Stimulated activated CD4-positive, alpha-beta T cell treated with anti-CD3 and anti-CD28 coated beads, TNF-alpha, amount 100 ng/mL, for 1 hour (primary cell): ENCODE measurements around the gene PTPRD.

Source experiments
- DNase-seq, 3 donors: peaks; one replicate each; pipeline ENCODE4 v3.0.0-alpha.2; 2020; ENCODE audit warnings: low read depth in 3 of 3, low spot score in 1 of 3

Gene PTPRD

DNA sequence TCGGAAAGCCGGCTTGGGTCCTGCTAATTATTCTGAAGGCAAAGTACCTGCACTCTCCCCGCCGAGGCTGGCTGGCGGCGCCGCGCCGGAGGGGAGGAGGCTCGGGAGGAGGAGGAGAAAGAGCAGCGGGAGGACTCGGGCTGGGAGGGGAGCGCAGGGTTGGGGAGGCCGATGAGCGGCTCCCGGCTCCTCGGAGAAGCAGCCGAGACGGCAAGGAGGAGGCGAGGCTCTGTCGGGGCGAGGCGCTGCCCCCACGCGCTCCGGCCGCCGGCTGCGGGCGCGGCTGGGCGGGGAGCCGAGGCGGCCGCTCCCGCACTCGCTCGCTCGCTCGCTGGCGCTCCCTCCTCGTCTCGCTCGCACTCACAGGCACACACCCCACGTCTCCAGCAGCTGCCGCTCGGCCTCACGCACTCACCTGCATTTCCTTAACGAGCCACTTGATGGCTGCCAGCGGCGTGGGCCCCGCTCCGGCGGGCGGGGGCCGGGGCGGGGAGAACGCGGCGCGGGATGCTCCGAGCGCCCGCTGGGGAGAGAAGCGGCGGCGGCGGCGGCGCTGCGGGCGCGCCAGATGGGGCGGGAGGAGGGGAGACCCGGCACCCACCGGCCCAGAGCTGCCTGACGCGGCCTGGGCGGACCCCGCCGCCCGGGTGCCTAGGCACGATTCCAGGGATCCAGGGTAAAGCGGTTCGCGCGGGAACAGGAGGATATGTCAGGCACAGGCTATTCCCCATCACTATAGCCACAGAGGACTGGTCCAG, at the start of gene PTPRD:
Gene PTPRD, minus strand, starts transcription at position 362 of the 758 bp plus-strand sequence.
- no peak for DNase-seq

GRCh38 chr9:10661994-10662393, 49.2 kb upstream of the PTPRD start:
- no peak for DNase-seq

DNA sequence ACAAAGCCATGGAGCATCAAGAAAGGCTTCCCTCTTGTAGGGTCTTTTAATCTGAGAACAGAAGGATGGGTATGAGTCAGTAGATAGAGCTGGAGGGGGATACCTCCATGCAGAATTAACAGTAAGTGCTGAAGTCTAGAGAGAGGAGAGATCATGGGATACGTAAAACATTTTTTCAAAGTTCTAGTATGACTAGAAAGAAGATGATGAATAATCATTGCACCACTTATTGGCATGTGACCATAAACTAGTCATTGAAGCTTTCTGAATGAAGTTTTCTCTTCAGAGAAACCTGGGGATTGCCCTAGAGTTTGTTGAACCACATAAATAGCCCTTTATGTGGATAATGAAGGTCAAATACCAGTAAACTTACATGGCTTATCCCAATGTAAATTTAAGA, 48.6 kb upstream of the PTPRD start:
- DNase-seq: no peak

GRCh38 chr9:10651012-10651411, 38.2 kb upstream of the PTPRD start:
- DNase-seq: no peak

DNA sequence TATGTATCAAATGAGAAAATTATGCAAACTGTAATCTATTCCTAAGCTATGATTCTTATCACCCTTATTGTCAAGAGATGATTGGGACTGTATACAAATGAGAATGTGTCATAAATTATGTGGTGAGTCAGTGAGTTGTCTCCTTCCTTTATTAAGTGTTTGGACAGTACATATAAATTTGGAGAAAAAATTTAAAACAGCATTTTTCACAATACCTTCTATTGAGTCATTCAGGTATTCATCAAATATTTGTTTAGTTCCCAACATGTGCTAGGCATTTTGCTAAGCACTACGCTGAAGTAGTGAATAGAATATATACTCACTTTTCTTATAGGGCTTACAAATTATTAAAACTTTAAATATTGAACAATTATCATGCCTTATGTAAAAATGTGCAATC, 36.3 kb upstream of the PTPRD start:
- no peak for DNase-seq

DNA sequence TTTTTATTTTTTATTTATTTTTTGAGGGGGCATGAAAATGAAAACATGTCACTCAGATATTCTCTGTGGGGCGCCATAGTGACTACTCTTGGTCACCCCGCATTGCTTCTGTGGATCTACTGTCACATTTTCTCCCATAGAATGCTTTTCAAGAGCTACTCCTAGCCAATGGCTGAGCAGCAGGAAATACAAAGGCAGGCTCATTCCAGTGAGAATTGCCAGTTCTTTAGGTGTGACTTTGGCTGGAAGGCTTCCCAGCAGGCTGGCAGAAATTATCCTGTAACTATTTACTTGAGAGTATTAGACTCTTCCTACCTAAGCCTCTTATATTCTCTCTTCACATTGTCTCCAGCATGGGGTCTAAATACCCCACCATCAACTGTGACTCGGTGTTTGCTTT, 21.0 kb upstream of the PTPRD start:
- no peak for DNase-seq

DNA sequence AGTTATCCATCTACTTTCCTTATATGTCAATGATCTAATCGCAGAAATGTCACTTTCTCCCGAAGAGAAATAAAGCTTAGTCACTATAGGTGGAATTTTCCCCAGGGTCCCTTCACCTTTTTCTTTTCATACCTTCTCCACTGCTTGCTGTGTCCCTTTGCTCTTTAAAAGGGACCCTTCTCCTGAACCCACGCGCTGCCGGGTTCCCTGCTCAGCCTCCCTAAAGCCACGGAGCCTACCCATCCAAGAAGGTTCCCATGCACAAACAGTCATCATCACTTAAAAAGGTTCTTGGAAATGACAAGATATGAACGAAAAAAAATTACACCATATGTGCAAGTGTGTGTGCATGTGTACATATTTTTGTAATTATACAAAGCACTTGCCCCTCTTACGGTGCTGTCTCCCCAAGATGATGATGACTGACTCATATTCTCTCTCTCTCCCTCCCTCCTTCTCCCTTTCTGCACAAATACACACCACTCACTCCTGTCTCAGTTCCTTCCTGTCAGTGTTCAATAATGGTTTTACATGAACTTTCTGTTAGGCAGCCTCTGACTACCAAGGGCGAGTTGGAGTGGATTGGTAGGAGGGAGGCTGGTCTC, 1.5 kb upstream of the PTPRD start:
- DNase-seq: no peak

- no peak for DNase-seq
Measured at GRCh38 chr9:10613419-10613818, 617 bp upstream of the PTPRD start.

GRCh38 chr9:10605388-10605787, 7.4 kb downstream of the PTPRD start:
- no peak for DNase-seq

DNA sequence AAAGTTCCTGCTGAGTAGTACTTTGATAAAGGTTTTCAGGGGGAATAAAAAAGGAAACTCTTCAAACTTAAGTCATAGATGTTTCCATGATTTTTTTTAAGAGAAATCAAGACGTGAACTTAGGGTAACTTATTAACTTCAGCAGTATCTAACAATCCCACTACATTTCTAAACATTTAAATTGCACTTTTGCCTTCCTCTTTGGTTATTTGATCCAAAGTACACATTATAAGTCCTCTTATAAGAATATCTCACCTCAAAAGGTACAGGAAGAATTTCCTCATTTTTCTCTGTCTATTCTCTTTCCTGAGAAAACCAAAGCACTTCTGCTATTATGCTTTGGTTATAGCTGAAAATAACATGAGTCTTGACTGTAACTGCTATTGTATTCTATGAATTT, 7.9 kb downstream of the PTPRD start:
- no peak for DNase-seq

DNA sequence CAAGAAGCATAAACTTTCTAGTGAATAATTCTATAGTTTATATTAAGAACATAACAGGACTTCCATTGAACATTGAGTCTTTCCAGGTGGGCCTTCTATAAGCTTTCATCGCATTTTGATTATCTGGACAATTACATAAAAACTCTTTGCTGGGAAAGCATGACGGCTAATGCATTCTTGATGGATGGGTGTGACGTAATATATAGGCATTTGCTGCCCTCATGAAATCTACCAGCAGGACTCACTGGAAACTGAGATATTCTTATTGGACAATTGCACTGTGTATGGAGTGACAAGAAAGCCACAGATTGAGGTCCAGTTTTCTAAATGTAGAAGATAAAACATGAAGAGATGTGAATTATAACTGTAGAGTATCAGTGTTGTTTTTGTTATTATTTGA, 15.0 kb downstream of the PTPRD start:
- DNase-seq: no peak

DNA sequence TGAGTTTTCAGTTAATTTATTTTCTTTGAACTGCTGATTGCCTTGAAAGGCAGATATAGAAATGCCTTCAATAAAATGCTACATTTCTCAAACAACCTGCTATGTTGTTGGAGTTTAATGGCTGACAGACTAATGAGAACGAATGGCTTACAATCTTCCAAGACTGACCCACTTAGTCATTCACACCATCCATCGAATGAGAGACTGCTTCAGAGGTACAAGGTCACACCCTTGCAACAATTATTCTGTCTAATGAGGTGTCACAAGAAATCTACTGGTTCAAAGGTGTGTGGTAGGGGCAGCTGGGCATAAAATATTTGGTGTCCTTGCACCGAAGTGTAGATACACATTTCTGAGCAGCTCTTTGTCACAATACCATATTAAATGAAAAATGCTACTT, 18.3 kb downstream of the PTPRD start:
- no peak for DNase-seq

- no peak for DNase-seq
Measured at GRCh38 chr9:10586407-10586806, 26.4 kb downstream of the PTPRD start.

DNA sequence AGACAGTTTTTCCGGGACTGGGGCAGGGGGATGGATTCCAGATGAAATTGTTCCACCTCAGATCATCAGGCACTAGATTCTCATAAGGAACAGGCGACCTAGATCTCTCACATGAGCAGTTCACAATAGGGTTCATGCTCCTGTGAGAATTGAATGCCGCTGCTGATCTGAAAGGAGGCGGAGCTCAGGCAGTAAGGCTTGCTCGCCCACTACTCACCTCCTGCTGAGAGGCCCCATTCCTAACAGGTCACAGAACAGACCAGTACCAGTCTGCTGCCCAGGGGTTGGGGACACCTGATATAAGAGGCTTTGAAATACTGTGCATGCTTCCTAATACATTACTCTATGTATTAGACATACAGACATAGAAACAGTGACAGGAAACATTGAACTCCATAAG, 41.1 kb downstream of the PTPRD start:
- no peak for DNase-seq

DNA sequence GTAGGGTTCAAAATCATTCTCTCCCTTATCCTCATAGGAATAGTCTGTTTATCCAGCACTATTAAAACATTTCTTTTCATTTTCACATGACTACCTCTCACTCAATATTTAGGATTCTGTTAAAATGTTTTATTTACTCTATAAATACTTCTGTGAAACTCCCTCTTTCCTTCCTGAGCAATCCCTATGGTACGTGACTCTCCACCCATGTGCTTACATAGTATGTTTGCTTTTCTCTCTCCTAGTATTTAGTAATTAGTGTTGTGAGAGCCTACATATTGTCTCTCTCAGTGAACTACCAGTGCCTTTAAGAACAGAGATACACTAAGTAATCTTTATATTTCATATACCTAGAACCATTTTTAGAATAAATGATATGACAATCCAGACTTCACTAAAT, 46.0 kb downstream of the PTPRD start:
- DNase-seq: no peak

DNA sequence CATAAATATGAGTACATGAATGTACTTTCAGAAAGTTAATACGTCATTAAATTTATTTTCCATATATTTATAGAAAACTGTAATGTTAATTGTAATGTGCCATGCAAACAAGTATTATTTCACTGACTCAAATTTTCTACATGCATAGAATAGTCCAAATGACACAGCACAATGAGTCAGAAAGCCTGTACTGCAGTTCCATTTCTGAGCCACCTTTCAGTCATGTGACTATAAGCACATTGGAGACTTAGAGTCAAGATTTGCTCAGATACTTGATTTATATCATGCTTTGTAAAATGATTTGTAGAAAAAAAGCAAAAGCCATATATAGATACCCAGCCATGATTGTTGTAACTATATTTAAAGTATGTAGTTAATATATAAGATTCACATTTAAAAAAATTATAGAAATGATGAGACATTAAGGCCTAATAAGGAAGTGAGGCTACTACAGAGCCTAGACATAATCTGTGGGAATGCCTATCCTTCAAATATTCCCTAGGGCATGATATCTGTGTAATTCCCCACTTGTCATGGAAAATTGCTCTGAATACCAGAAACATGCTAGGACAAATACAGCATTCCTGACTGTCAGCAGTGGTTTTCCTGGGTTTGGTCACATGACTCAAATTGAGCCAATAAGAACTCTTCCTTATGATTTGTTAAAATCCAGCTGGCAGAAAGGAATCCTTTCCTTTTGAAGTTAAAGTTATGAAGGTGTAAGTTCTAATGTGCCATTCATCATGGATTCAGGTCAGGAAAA, 50.0 kb downstream of the PTPRD start:
- DNase-seq: no peak

DNA sequence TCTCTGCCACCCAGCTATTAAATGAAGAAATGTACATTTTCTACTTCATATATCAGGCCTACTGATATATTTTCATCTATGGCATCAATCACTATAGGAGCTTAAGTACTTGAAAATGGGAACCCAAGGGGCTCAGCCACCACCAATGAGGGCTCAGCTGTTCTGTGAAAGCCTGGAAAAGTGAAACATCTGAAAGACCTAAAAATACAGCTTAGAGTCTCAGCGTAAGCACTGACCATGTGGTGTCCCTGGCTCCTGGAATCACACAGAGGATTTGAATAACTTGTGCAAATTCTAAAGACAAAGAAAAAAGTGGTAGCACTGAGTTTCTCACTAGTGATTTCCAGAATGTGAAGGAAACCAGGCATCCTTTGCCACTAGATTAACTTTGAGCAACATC, 64.5 kb downstream of the PTPRD start:
- no peak for DNase-seq

DNA sequence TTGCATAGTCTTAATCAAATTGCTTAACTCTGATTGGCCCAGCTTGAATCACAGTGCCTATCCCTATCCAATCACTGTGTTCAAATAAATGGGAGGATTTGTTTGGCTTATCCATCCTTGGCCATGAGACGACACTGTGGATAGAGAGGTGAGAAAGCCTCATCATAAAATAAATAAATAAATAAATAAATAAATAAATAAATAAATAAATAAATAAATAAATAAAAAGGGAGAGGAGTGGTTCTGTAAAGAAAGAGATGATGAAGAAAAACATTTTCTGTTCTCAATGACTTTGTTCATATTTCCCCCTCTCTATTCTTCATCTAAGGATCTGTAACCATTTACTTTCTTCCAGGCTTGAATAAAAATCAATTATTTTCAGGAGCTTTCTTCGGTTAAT, 74.7 kb downstream of the PTPRD start:
- DNase-seq: no peak

GRCh38 chr9:10534850-10535249, 78.0 kb downstream of the PTPRD start:
- DNase-seq: no peak

GRCh38 chr9:10525972-10526371, 86.8 kb downstream of the PTPRD start:
- DNase-seq: no peak

DNA sequence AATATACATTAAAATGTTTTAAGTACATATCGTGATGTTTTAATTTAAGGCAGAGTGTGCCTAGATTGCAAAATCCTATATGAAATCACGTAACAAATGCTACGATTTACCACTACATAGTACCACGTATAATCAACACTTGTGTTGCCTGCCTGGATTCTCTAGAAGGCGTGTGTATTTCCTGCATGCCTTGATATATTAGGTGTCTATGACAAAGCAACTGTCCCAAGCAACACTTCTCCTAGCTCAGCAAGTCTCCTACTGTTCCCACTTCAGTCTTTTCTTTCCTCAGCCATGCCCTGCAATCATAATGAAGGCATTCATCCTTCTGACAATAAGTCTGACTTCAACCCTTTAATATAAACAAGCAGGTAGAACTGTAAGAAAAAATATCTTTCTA, 89.6 kb downstream of the PTPRD start:
- DNase-seq: no peak

DNA sequence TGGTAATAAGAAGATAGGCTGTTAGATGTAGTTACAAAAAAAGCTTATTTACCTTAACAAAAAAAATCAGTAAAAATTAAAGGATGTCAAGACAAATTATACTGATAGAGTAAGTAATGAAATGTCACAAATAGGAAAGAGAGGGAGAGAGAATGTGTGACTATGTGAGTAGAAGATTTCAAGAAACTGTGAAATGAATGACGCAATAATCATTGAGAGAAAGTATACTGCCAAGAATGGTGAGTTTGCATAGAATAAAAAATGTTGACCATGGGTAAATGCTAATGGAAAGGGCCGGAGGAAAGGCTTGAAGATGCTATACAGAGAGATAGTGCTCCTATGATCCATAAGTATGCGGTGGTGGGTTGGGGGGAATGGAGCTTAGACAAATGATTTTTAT, 100.7 kb downstream of the PTPRD start:
- no peak for DNase-seq
